ENCODE results near the gene NAA80. TPM values are rescaled to one million over a fixed set of nuclear protein-coding genes. Genes with fewer than 3 reads are reported as not detected.

Gene NAA80
- total and polyA plus RNA-seq, 2 of the 8 experiments (the other 6 are each of a cell fraction or from before 2014, with no cell fraction given), result 11.3 to 16.7 TPM

DNA sequence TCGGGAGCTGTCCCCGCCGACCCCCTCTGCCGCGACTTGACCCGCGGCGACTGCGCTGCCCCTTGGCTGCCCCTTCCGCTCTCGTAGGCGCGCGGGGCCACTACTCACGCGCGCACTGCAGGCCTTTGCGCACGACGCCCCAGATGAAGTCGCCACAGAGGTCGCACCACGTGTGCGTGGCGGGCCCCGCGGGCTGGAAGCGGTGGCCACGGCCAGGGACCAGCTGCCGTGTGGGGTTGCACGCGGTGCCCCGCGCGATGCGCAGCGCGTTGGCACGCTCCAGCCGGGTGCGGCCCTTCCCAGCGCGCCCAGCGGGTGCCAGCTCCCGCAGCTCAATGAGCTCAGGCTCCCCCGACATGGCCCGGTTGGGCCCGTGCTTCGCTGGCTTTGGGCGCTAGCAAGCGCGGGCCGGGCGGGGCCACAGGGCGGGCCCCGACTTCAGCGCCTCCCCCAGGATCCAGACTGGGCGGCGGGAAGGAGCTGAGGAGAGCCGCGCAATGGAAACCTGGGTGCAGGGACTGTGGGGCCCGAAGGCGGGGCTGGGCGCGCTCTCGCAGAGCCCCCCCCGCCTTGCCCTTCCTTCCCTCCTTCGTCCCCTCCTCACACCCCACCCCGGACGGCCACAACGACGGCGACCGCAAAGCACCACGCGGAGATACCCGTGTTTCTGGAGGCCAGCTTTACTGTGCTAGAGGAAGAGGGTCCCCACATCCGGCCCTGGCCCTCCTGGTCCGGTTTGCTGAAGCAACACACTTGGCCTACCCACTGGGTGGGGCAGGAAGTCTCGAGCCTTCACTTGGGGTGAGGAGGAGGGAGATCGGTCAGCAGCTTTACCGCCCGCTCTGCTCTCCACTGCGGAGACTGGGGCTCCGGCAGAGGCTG lies 41.5 kb upstream of the NAA80 start, which contains the start of gene RASSF1 (continued):
- TF ChIP-seq EZH2 (IDR thresholded peaks at IDR 0.05; ENCODE audit: low read depth, low read length, severe bottlenecking) (peak; percentile 80), CHD1 (IDR thresholded peaks at IDR 0.05; ENCODE audit: low read depth, low read length) (no peak), ASH2L (IDR thresholded peaks at IDR 0.05; ENCODE audit: low read length) (peak; percentile 51), POU5F1 (IDR thresholded peaks at IDR 0.05; ENCODE audit: low read depth, low read length) (no peak), TAF1 (IDR thresholded peaks at IDR 0.05; ENCODE audit: low read depth, low read length) (0 out of 2 replicates have a peak, but pooled peaks have one; percentile 22), SUZ12 (IDR thresholded peaks at IDR 0.05; ENCODE audit: low read length) (peak; percentile 83), SAP30 (IDR thresholded peaks at IDR 0.05; ENCODE audit: insufficient read depth, insufficient replicate concordance, low read length) (no peak)
- TF ChIP-seq, protein P1, sequence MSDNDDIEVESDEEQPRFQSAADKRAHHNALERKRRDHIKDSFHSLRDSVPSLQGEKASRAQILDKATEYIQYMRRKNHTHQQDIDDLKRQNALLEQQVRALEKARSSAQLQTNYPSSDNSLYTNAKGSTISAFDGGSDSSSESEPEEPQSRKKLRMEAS (IDR thresholded peaks at IDR 0.05), result peak; percentile 89
- TF ChIP-seq, protein P2, sequence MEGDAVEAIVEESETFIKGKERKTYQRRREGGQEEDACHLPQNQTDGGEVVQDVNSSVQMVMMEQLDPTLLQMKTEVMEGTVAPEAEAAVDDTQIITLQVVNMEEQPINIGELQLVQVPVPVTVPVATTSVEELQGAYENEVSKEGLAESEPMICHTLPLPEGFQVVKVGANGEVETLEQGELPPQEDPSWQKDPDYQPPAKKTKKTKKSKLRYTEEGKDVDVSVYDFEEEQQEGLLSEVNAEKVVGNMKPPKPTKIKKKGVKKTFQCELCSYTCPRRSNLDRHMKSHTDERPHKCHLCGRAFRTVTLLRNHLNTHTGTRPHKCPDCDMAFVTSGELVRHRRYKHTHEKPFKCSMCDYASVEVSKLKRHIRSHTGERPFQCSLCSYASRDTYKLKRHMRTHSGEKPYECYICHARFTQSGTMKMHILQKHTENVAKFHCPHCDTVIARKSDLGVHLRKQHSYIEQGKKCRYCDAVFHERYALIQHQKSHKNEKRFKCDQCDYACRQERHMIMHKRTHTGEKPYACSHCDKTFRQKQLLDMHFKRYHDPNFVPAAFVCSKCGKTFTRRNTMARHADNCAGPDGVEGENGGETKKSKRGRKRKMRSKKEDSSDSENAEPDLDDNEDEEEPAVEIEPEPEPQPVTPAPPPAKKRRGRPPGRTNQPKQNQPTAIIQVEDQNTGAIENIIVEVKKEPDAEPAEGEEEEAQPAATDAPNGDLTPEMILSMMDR (IDR thresholded peaks at IDR 0.05; ENCODE audit: control extremely low read depth in 1 of 3, insufficient read depth in 1 of 3, low read depth in 1 of 3, low read length in 3 of 3), result no peak
- TF ChIP-seq, protein P3, sequence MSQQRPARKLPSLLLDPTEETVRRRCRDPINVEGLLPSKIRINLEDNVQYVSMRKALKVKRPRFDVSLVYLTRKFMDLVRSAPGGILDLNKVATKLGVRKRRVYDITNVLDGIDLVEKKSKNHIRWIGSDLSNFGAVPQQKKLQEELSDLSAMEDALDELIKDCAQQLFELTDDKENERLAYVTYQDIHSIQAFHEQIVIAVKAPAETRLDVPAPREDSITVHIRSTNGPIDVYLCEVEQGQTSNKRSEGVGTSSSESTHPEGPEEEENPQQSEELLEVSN (IDR thresholded peaks at IDR 0.05), result peak; percentile 53

All from H1 (cell line).